ENCODE measurements around the gene ZSCAN20.

Gene ZSCAN20

GRCh38 chr1:33438364-33439160, 33.9 kb upstream of the ZSCAN20 start:
- TF ChIP-seq SIN3A (IDR thresholded peaks at IDR 0.05; ENCODE audit: borderline replicate concordance, insufficient read depth, low read length) (no peak), TAF1 (IDR thresholded peaks at IDR 0.05; ENCODE audit: borderline replicate concordance, insufficient read depth, low read length) (no peak), POLR2AphosphoS5 (IDR thresholded peaks at IDR 0.05; ENCODE audit: low read depth, low read length) (no peak), FOXP2 (optimal IDR thresholded peaks at IDR 0.05; ENCODE audit: borderline replicate concordance, extremely low read depth, extremely low read length, insufficient read depth) (no peak), REST (IDR thresholded peaks at IDR 0.05; ENCODE audit: insufficient read depth in 1 of 2, low read depth in 2 of 2, low read length in 2 of 2) (no peak)

- TF ChIP-seq POLR2AphosphoS5 (IDR thresholded peaks at IDR 0.05; ENCODE audit: low read depth, low read length) (no peak), SIN3A (IDR thresholded peaks at IDR 0.05; ENCODE audit: borderline replicate concordance, insufficient read depth, low read length) (no peak), FOXP2 (optimal IDR thresholded peaks at IDR 0.05; ENCODE audit: borderline replicate concordance, extremely low read depth, extremely low read length, insufficient read depth) (no peak), REST (IDR thresholded peaks at IDR 0.05; ENCODE audit: insufficient read depth in 1 of 2, low read depth in 2 of 2, low read length in 2 of 2) (no peak), TAF1 (IDR thresholded peaks at IDR 0.05; ENCODE audit: borderline replicate concordance, insufficient read depth, low read length) (no peak)
These were observed 32.8 kb upstream of the ZSCAN20 start for GRCh38 chr1:33439662-33440061.

- TF ChIP-seq TAF1 (IDR thresholded peaks at IDR 0.05; ENCODE audit: borderline replicate concordance, insufficient read depth, low read length) (no peak), REST (IDR thresholded peaks at IDR 0.05; ENCODE audit: insufficient read depth in 1 of 2, low read depth in 2 of 2, low read length in 2 of 2) (no peak), POLR2AphosphoS5 (IDR thresholded peaks at IDR 0.05; ENCODE audit: low read depth, low read length) (no peak), FOXP2 (optimal IDR thresholded peaks at IDR 0.05; ENCODE audit: borderline replicate concordance, extremely low read depth, extremely low read length, insufficient read depth) (no peak), SIN3A (IDR thresholded peaks at IDR 0.05; ENCODE audit: borderline replicate concordance, insufficient read depth, low read length) (no peak)
These were observed 31.2 kb upstream of the ZSCAN20 start for GRCh38 chr1:33441088-33441745.

- TF ChIP-seq FOXP2 (optimal IDR thresholded peaks at IDR 0.05; ENCODE audit: borderline replicate concordance, extremely low read depth, extremely low read length, insufficient read depth) = no peak
These were observed 30.3 kb upstream of the ZSCAN20 start for GRCh38 chr1:33442141-33442540.

- TF ChIP-seq POLR2AphosphoS5 (IDR thresholded peaks at IDR 0.05; ENCODE audit: low read depth, low read length) = no peak
- TF ChIP-seq TAF1 (IDR thresholded peaks at IDR 0.05; ENCODE audit: borderline replicate concordance, insufficient read depth, low read length) = no peak
- no peak for TF ChIP-seq FOXP2 (optimal IDR thresholded peaks at IDR 0.05; ENCODE audit: borderline replicate concordance, extremely low read depth, extremely low read length, insufficient read depth)
These were observed 29.3 kb upstream of the ZSCAN20 start for GRCh38 chr1:33443080-33443704.
